GM23338 (cell line): ENCODE data around the gene PIK3C2A. TPM values are rescaled to one million over a fixed set of nuclear protein-coding genes. Genes with fewer than 3 reads are reported as not detected.

Source experiments
- ATAC-seq: fragments of 200-7000 bp; cut with Tn5 transposase; 3 replicates; pipeline ENCODE4 v1.9.1; 2020
- DNase-seq: peaks from one replicate; pipeline ENCODE4 v3.0.0-alpha.2; 2015; ENCODE audit warnings: low spot score
- H2AFZ ChIP-seq: fragments of 200-600 bp; sonication (generic); 2 replicates; pipeline ENCODE4 v1.8.0; 2016; ENCODE audit warnings: antibody characterized with exemption, mild to moderate bottlenecking, moderate library complexity
- H3F3A ChIP-seq: fragments of 200-600 bp; sonication (generic); replicated peaks from 2 replicates; pipeline ENCODE4 v1.8.0; 2017; ENCODE audit warnings: antibody characterized with exemption, mixed run types, low read depth
- H3K27ac ChIP-seq: fragments of 200-600 bp; sonication (generic); 2 replicates; pipeline ENCODE4 v1.6.1; 2016; ENCODE audit warnings: low read depth
- H3K27me3 ChIP-seq: fragments of 200-600 bp; sonication (generic); 2 replicates; pipeline ENCODE4 v1.8.0; 2016; ENCODE audit warnings: mild to moderate bottlenecking, mixed run types, moderate library complexity; ENCODE audit not compliant: insufficient read depth
- H3K36me3 ChIP-seq: fragments of 200-600 bp; sonication (generic); 2 replicates; pipeline ENCODE4 v1.8.0; 2016; ENCODE audit warnings: mild to moderate bottlenecking; ENCODE audit not compliant: insufficient read depth
- H3K4me1 ChIP-seq: fragments of 200-600 bp; sonication (generic); 2 replicates; pipeline ENCODE4 v1.8.0; 2016; ENCODE audit warnings: mild to moderate bottlenecking, moderate library complexity; ENCODE audit not compliant: insufficient read depth
- H3K4me2 ChIP-seq: fragments of 200-600 bp; sonication (generic); 2 replicates; pipeline ENCODE4 v1.7.1; 2017; ENCODE audit warnings: mixed run types
- H3K4me3 ChIP-seq: fragments of 200-600 bp; sonication (generic); 2 replicates; pipeline ENCODE4 v1.6.1; 2016; ENCODE audit warnings: mixed run types
- H3K79me2 ChIP-seq: fragments of 200-600 bp; sonication (generic); replicated peaks from 2 replicates; pipeline ENCODE4 v1.8.0; 2017; ENCODE audit warnings: mild to moderate bottlenecking; ENCODE audit not compliant: insufficient read depth
- H3K9me2 ChIP-seq: fragments of 200-600 bp; sonication (generic); 2 replicates; pipeline ENCODE4 v1.8.0; 2017; ENCODE audit not compliant: insufficient read depth
- H4K20me1 ChIP-seq: fragments of 200-600 bp; sonication (generic); replicated peaks from 2 replicates; pipeline ENCODE4 v1.8.0; 2017; ENCODE audit warnings: mild to moderate bottlenecking; ENCODE audit not compliant: insufficient read depth
- H3K27ac Mint-ChIP-seq: 2 replicates; pipeline ENCODE4 v1.8.0; 2020; ENCODE audit warnings: inconsistent platforms, mild to moderate bottlenecking, moderate library complexity, mixed read lengths
- H3K27me3 Mint-ChIP-seq: 3 replicates; pipeline ENCODE4 v1.8.0; 2022; ENCODE audit warnings: low read depth, mild to moderate bottlenecking, moderate library complexity, mixed read lengths, inconsistent platforms; ENCODE audit not compliant: insufficient read depth, poor library complexity
- H3K36me3 Mint-ChIP-seq: 3 replicates; pipeline ENCODE4 v1.8.0; 2021; ENCODE audit warnings: low read depth, mild to moderate bottlenecking, inconsistent platforms, moderate library complexity, mixed read lengths
- H3K4me1 Mint-ChIP-seq: 3 replicates; pipeline ENCODE4 v1.8.0; 2020; ENCODE audit warnings: mild to moderate bottlenecking, inconsistent platforms, mixed read lengths
- H3K4me3 Mint-ChIP-seq: 3 replicates; pipeline ENCODE4 v1.8.0; 2021; ENCODE audit warnings: moderate library complexity, mild to moderate bottlenecking, inconsistent platforms, mixed read lengths
- H3K9me3 Mint-ChIP-seq: 3 replicates; pipeline ENCODE4 v1.8.0; 2020; ENCODE audit warnings: moderate library complexity, mild to moderate bottlenecking, inconsistent platforms, mixed read lengths
- CREB1 ChIP-seq: fragments of 250-450 bp; sonication (Bioruptor Pico); IDR thresholded peaks from 2 replicates; pipeline ENCODE4 v1.5.0; 2020; ENCODE audit warnings: low read depth, mild to moderate bottlenecking, moderate library complexity
- CTCF ChIP-seq, 2 experiments: fragments of 200-600 bp in 1 of 2; sonication (generic) in 1 of 2; conservative IDR thresholded peaks; 2 replicates each; pipeline versions ENCODE4 v1.5.1 to v1.6.1; 2016 to 2017; ENCODE audit warnings: antibody characterized with exemption in 2 of 2, low read depth in 2 of 2, mild to moderate bottlenecking in 2 of 2, moderate library complexity in 1 of 2
- ETS1 ChIP-seq: IDR thresholded peaks from 2 replicates; pipeline ENCODE4 v1.6.1; 2016; ENCODE audit warnings: antibody characterized with exemption
- EZH2 ChIP-seq: fragments of 200-600 bp; sonication (generic); IDR thresholded peaks from one replicate; pipeline ENCODE4 v1.8.0; 2017; ENCODE audit warnings: antibody characterized with exemption, mild to moderate bottlenecking, low read depth; ENCODE audit not compliant: unreplicated experiment
- EZH2phosphoT487 ChIP-seq: fragments of 200-600 bp; sonication (generic); IDR thresholded peaks from one replicate; pipeline ENCODE4 v1.8.1; 2018; ENCODE audit warnings: antibody characterized with exemption; ENCODE audit not compliant: unreplicated experiment
- JUNB ChIP-seq: IDR thresholded peaks from one replicate; pipeline ENCODE4 v1.6.1; 2016; ENCODE audit warnings: antibody characterized with exemption; ENCODE audit not compliant: unreplicated experiment
- POLR2AphosphoS5 ChIP-seq: IDR thresholded peaks from 2 replicates; pipeline ENCODE4 v1.6.1; 2016; ENCODE audit warnings: antibody characterized with exemption, low read depth
- REST ChIP-seq: IDR thresholded peaks from one replicate; pipeline ENCODE4 v1.6.1; 2018; ENCODE audit warnings: antibody characterized with exemption; ENCODE audit not compliant: unreplicated experiment
- STAT1 ChIP-seq: IDR thresholded peaks from one replicate; pipeline ENCODE4 v1.6.1; 2016; ENCODE audit warnings: antibody characterized with exemption; ENCODE audit not compliant: unreplicated experiment
- ZNF114 ChIP-seq: fragments of 250-450 bp; sonication (Bioruptor Pico); IDR thresholded peaks from 2 replicates; pipeline ENCODE4 v1.5.0; 2020; ENCODE audit warnings: mild to moderate bottlenecking, moderate library complexity
- ZNF331 ChIP-seq: fragments of 250-450 bp; sonication (Bioruptor Pico); IDR thresholded peaks from 2 replicates; pipeline ENCODE4 v1.5.0; 2020; ENCODE audit warnings: low read depth, mild to moderate bottlenecking, moderate library complexity
- polyA plus RNA-seq: library from polyadenylated mRNA; unstranded; fragments of >200 nt; fragmentation: Nextera tagmentation; extraction: Ambion mirVana; gene quantifications from 2 replicates; pipeline ENCODE4 v1.2.1, GENCODE V29; 2016
- total RNA-seq: library from RNA; depleted of rRNA; stranded (reverse); fragments of >200 nt; shearing (Covaris generic); gene quantifications from 2 replicates; pipeline ENCODE4 v1.2.3, GENCODE V29; 2014

The PIK3C2A gene
- total and polyA plus RNA-seq, 2 experiments from 2014 or later: 45.8 to 123 TPM

GRCh38 chr11:17214338-17214737, 6.6 kb upstream of the PIK3C2A start:
- Mint-ChIP-seq H3K27me3 (no peaks in the 10 kb centered on the region), H3K36me3 (peaks cover 29% of the 10 kb centered on the region), H3K27ac (no peak overlapping the region), H3K4me1 (peaks cover 7% of the 10 kb centered on the region; the same call in 2 of the 3 replicates), H3K4me3 (no peak overlapping the region), H3K9me3 (peaks cover 10% of the 10 kb centered on the region)
- Histone ChIP-seq H2AFZ (no peak overlapping the region), H3K9me2 (no peaks in the 10 kb centered on the region), H4K20me1 (no peaks in the 10 kb centered on the region), H3K36me3 (0 out of 2 replicates have a peak, but pooled peaks cover 9% of the 10 kb centered on the region), H3K27ac (no peak overlapping the region), H3K4me1 (0 out of 2 replicates have a peak, but pooled peaks cover 5% of the 10 kb centered on the region), H3K79me2 (peaks cover 14% of the 10 kb centered on the region; the same call in 1 of the 2 replicates), H3K27me3 (no peaks in the 10 kb centered on the region), H3K4me3 (no peak overlapping the region), H3K4me2 (no peak overlapping the region), H3F3A (no peaks in the 10 kb centered on the region)
- TF ChIP-seq STAT1 (no peak), POLR2AphosphoS5 (no peak), JUNB (no peak), ZNF114 (no peak), ZNF331 (CRISPR knock-in tag) (no peak), EZH2phosphoT487 (no peak), REST (no peak), CREB1 (CRISPR knock-in tag) (no peak), EZH2 (no peak), ETS1 (no peak), CTCF (conservative IDR thresholded peaks at IDR 0.05; ENCODE audit: low read depth in 2 of 2) (no peak)
- DNase-seq (no peak), ATAC-seq (no peak)
